SK-N-DZ (cell line): ENCODE measurements around the gene LUZP1.

Experiments used
- DNase-seq: peaks from one replicate; pipeline ENCODE4 v3.0.0-alpha.2; 2015; ENCODE audit warnings: low spot score

LUZP1 gene

DNA sequence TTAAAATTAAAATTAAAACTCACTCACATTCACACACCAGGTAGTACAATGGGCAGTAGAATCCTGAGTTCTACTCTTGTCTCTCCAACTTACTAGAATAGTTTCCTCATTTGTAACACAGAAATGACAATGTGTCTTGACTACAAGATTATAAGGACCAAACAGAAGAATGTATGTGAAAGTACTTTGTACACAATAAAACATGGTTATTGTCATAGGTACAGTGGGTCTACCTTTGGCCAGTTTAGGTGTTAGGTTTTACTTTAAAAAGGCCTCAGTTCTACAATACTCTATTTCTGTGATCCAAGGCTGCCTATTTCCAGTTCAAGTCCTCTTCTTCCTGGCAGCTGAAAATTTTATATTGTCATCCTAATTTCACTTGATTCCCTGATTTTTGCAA is 50.2 kb downstream of the LUZP1 start:
- DNase-seq: no peak

DNA sequence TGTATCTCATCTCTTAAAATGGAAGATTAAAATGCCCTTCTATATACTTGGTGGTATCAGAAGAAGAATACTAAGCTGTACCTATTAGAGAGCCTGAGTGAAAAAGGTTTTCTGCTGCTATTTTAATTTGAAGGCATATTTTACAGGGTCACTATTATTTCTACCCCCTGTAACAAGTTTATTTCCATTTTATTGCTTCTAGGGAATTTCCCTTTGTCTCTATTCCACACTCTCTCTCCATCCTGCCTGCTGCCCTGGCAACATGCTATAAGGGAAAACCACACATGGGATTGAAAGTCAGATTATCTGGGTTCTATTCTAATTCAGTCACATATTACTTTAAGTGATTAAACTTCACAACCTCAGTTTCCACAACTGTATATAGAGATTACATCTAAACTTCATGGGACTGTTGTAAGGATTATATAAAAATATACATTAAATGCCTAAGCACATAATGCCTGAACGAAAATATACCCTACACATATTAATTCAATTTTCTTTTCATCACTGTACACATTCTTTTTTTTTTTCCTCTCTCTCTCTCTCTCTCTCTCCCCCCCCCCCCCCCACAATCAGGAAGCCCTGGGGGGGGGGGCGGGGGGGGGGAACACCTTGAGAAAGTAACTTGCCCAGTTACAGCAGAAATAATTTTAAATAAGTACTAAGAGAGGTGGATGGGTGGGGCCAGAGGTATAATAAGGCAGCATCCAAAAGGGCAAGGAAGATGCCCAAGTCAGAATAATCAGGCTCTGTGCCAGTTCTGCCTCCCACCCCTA is 51.5 kb downstream of the LUZP1 start:
- no peak for DNase-seq

DNA sequence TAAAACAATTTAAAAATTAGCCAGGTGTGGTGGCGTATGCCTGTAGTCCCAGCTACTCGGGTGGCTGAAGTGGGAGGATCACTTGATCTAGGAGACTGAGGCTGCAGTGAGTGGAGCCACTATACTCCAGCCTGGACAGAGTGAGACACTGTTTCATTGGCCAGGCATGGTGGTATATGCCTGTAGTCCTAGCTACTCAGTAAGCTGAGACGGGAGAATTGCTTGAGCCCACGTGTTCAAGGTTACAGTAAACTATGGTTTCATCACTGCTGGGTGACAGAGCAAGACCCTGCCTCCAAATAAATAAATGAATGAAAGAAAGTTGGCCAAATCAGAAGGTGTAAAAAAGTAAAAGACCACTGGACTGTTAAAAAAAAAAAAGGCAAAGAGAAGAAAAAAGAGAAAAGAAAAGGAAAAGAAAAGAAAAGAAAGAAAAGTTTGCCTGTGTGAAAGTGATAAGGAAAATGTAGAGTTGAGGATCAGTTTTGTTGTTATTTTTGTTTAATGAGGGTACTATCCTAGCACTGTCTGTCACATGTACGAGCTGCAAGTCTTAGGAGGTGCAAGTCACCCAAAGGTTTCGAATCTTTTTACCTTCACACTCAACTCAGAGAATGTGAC is 52.3 kb downstream of the LUZP1 start:
- DNase-seq: no peak

DNA sequence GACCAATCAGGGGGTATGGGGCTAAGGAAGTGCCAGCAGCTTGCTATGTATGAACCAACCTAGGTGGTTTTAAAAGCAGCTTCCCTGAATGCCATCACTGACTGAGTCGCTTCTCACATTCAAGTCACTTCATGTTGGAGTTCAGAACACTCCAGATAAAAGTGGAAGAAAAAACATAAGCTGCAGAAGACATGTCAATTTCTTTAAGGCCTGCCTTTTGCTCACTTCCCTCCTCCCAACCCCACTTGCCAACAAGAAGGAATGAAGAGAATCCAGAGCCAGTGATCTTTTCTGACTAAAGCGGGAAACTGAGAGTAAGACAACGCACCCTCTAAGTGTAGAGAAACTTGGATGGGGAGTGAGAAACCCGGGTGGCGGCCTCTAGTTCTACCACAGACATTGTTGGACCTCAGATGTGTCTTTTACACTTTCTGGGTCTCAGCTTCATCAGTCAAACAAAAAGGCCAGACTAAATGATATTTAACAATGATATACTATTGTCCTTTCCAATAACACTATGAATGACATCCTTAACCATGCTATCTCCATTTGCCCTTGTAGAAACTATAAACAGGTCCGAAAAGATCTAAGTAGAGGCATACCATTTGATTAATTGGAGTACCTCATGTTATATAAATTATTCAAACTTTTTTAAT is 54.1 kb downstream of the LUZP1 start:
- no peak for DNase-seq

DNA sequence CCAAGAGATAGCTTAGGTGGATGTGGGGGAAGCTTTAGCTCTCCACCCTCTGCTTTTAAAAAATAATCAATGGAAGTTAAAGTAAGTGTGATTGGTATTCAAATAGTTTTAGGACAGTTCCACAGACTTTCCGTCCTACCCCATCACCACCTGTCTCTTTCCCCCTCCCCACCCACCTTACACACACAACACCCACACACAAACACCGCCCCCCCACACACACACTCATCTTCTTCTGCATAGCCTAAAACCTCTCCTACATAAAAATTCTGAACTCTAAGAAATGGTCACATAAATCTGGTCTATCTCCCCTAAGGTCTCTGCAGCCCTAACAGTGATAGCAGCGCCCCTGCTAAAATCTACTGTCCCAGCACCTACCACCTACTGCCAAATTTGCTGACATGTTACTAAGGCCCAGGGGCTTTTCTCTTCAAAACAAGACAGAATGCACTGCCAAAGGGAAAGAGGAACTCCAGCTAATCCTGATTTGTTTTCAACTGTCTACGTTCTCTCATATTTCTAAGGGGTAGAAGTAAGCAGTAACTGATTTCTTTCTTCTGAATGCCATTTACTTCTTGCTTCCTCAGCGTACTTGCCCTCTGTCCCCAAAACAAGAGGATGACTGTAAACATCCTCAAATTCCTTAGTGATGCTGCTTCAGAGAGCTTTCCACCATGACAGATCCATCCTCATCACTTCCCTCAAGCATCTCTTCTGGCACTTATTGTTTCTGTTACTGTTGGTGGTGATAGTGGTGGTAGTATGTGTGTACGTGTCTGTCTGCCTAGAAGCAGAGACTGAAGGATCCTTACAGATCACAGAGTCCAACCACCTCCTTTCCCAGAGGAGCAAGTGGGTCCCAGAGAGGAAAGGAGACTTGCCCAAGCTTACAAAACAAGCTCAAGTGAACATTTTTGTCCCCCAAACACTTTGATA is 56.8 kb downstream of the LUZP1 start:
- DNase-seq: no peak

DNA sequence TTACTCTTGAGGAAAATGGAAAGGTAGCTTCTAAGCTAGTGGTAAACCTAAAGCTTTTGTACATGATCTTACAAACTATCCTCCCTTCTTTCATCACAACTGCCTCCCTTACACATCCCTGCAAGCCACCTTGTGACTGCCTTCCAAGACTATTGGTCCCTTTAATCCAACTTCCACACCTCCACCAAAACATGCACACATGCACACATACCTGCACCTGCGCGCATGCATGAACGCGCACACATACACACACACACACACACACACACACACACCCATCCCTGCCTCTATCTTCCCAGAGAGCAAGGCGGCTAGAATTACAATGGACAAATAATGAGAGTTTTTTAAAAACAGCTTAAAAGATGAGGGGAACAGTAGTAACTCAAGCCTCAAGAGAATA is 58.3 kb downstream of the LUZP1 start:
- no peak for DNase-seq

DNA sequence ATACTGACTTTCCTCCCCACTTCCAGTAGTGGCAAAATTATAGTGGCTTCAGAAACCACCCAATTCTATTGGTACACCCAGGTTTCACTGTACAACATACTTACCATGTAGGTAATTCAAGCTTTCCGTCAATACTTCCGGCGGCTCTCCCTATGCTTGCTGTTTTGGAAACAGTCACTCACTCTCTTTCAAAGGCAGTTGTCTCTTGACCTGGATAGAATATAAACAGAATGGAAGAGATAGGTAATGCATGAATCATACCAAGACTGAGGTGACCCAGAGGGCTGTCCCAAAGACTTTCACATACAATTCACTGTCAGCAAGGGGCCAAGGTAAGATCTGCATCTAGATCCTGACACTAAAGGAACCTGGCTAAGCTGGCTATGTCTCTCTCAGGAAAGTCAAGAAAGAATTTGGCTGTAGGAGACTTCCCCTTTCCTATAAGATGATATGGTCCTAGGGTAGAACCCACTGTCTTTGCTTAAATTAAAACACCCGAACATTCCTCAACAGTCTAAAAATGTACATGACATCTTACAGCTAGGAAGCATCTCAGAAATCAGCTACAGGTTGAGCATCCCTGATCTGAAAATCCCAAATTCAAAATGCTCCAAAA is 59.6 kb downstream of the LUZP1 start:
- DNase-seq: no peak

DNA sequence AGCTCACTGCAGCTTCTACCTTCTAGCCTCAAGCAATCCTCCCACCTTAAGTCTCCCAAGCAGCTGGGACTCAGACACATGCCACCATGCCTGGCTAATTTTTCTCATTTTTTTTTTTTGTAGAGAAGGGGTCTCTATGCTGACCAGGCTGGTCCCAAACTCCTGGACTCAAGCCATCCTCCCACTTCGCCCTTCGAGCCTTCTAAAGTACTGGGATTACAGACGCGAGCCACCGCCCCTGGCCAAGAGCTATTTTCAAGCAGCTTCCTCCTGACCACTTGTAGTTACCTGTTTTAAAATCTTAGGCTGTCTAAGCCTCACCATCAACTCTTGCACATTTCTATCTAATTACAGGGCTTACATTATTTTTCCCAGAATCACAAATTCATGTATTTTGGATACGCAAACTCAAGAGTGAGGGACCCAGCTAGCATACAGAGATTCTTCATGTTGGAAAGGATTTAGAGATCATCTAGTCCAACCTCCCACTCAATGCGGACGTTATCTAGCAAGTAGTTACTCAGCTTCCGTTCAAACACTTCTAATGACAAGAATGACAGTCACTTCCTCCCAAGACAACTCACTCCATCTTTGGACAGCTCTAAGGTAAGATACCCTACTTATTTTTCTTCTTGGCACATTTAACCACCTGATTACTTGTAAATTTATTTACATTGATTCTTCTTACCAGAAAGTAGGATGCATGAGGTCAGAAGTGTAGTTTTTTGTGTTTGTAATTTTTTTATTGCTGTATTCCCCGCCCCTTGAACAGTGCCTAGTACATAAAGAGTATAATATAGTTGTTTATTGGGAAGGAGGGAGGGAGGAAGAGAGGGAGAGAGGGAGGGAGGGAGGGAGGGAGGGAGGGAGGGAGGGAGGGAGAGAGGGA is 65.4 kb downstream of the LUZP1 start:
- no peak for DNase-seq

DNA sequence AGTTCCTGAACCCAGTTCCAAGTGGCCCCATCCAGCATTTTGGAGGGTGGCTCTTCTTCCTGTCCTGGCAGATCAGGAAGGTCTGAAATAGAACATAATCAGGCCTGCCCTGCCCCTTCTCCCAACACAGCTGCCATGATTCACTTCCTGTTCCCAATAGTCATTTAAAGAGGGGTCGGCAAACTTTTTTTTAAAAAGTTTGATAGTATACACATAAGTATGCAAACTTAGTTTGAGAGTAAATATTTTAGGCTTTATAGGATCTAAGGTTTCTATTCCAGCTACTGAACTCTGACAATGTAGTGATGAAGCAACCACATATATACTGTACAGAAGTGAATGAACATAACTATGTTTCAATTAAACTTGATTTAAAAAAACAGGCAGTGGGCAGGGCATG is 66.4 kb downstream of the LUZP1 start:
- DNase-seq: no peak

DNA sequence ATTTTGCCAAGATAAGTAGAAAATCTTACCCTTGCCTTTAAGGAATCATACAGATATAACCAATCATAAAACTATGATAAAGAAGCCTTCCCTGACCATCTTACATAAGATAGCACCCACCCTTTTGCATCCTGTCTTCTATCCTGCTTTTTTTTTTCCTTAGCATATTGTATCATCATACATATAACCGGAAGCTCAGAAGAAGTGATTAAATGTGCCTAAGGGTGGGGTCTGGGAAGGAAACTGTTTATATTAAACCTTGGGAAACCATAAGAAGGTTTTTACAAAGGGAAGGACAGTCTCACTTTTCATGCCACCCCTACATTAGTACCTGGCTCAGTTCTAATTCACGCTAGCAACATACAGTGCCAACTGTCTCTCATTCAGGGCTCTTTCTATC is 66.8 kb downstream of the LUZP1 start:
- DNase-seq: no peak

DNA sequence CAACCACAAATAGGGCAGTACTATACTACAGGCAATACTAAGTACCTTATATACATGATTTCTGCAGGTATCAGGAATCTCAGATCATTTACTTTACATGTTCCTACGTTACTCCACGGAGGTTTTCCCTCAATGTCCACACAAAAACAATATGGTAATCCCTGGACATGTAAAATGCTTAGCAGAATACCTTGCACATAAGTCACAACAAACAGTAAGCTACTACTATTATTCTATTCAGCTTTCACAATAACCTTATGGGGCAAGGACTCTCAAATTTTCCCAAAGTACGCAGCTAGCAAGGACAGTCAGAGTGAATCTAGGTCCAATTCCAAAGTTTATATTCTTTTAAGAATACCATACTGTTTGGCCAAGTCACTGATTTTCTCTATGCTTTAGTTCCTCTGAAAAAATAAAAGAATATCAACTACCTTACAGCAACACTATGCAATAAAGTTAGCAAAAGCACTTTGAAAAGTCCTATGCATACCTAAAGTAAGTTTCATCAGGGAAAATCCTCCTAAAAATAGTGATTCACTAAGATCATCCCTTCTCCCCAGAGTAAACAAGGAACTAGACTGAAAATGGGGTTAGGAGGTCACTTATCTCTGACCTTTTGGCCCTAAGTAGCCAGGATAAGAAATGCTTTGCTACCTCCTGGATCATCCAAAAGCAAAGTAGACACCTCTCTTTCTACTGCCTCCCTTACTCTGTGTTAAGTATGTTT is 67.4 kb downstream of the LUZP1 start:
- DNase-seq: no peak

DNA sequence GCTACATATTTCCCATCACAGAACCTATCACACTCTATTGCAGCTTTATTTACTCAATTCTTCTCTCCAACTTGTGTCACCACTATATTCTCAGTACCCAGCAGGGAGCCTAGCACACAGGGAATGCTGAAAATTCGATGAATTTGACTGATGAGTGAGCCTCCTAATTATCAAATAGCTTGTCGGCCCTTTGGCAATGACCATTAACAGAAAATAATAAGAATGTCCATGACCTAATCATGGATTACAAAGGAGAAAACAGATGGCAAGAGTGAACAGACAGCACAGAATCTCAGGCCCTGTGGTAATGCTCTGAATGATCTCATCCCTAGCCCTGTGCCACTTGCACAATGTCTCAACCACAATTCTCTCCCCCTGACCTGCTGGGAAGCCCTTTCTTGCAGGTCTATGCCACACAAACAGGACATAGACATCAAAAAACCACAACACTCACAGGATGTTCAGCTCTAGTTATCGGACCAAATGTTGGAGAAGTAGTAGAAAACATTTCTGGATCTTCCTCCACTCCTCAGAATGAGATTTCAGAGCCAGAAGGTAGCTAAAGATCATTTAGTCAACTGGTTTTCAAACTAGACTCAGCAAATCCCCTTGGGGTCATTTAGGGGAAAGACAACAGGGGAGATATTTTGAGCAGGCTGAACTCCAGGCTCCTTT is 68.4 kb downstream of the LUZP1 start:
- no peak for DNase-seq

DNA sequence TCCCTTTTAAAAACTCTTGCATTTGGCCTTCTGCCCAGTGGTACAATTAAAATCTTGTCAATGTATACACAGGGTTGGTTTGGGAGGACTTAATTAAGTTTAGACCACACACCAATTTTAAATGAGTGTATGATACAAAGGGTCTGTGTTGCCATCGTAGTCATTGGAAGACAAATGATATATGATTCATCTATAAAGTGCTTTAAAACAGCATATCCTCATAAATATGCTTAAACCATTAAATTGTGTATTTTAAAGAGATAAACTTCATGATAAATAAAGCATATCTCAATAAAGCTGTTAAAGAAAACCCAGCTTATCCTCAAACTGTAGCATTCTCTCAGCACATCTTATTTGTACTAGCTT is 69.5 kb downstream of the LUZP1 start:
- DNase-seq: no peak

DNA sequence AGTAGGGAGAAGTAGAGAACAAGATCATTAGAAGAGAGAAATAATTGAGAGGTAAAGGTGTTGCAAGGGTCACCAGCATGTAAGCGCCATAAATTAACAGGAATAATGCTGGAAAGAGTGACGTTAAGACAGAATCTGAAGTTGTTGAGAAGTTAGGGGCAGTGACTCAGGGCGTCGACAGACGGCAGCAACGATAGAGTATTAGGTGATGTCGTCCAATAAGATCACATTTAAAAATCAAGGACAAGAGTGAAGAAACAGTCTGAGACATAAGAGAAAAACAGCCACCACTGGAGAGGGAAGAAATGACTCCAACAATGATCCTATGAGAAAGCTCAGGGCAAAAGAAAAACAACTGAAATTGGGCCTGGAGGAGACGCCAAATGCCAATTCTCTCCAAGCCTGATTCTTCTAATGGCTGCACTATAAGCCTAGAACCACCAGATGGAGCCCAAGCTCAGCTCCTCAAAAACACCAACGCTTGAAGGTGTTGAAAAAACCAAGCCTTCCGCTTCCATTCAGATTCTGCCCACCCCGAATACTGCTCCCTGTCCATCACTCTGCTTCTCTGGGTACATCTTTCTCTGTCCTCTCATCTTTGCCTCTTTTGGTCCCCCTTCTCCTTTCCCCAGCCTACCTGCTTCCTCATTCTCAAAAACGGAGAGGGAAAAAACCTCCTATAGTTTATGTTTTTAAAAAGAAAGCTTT is 70.0 kb downstream of the LUZP1 start:
- DNase-seq: peak; percentile 54

DNA sequence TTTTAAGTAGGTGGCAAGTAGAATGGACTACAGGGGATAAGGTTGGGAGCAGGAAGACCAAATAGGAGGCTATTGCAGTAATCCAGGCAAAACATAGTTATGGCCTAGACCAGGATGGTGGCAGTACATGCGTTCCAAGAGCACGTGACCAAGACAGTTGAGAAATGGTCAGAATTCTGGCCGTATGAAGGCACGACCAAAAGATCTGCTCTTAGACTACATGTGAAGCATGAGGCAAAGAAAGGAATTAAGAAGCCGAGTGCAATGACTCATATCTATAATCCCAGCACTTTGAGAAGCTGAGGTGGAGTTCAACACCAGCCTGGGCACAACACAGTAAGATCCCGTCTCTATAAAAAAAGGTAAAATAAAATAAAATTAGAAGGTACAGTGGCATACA is 71.3 kb downstream of the LUZP1 start:
- DNase-seq: no peak

DNA sequence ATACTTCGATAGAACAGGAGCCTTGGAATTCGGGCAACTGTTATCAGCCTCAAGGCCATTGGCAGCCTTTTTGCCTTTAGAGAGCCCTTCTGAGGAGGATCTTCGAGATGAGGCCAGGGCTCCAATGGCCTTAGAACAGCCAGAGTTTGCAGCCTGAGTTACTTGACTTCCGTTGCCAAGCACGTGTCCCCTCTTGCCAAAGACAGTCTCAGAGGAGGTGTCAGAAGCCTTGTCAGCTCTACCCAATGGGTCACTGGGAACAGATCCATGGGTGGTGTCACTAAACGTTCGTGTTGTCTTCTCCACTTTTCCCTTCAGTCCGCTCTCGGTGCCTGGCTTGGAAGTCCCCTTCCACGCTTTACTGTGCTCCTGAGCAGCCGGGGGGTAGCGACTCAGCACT is 76.2 kb downstream of the LUZP1 start:
- no peak for DNase-seq

DNA sequence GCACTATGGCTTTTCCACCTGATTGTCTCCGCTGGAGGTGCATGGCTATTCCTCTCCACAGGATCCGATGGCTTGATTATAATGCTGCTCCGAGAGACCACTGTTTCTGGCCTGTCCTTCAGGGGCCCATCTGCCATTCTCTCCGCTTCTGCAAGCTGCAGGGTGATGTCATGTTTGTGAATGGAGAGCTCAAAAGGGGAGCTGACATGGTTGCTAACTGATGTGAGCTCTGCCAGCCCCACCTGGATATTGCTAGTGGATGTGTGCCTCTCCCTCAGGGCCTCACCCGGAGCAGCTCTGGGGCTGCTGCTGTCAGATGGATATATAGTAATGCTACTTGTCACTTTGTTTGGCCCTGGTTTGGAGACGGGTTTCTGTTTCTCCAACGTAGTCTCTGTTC is 77.1 kb downstream of the LUZP1 start:
- DNase-seq: no peak

DNA sequence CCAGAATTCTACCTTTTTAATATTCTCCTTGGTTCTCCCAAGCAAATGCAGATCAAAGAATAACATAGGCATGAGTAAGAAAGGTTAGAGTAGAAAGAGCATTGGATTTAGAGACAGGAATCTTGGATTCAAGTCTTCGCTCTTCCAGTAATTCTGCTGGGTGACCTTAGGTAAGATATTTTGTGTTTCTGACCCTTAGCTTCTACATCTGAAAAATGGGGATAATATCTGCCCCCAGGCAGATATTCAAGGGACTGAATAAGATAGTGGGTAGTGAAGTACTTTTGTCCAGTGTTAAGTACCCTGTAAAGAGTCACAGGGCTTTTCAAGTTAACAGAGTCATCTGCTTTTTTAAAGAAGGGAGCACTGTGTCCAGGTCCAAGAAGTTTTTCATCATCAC is 78.6 kb downstream of the LUZP1 start:
- no peak for DNase-seq

DNA sequence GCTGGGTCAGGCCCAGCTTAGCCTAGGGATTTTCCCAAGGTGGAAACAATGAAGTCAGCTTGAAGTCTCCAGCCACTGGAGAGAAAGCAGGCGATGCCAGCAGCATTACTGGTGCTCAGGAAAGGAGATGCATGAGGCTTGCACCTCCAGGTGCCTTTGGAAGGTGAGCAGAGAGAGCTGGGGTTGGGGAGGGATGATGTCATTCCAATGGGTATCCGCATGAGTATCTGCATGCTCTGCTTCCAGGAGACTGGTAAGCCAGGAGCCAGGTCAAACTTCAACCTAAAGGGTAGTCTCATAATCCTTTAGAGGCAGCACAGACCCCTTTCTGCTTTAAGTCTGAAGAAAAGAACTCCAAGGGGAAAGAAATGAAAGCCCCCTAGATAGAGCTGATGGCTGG is 80.6 kb downstream of the LUZP1 start:
- no peak for DNase-seq
